K562 (cell line): Measurements from ENCODE around the gene EDA. TPM values are rescaled to one million over a fixed set of nuclear protein-coding genes. Genes with fewer than 3 reads are reported as not detected.

Experiments used
- ATAC-seq: fragments of 200-7000 bp; cut with Tn5 transposase; 3 replicates; pipeline ENCODE4 v1.9.1; 2020; ENCODE audit warnings: moderate library complexity
- BruUV-seq: library from RNA; stranded (reverse); fragments of 400-500 nt; replicated peaks from 2 replicates; lab custom pipeline; 2021; lab: Mats Ljungman, UMichigan
- CTCF ChIA-PET: fragments of 300-600 bp; formaldehyde crosslinking; extraction: SDS; loops from one replicate; lab custom pipeline; 2021; ENCODE audit warnings: low intra/inter-chr PET ratio; lab: Yijun Ruan, JAX
- POLR2A ChIA-PET: fragments of 300-600, 350-650 bp; sonication (Branson Sonifier 250); formaldehyde crosslinking; extraction: SDS; loops from one replicate; lab custom pipeline; 2021; ENCODE audit warnings: antibody characterized with exemption, inconsistent platforms; lab: Yijun Ruan, JAX
- DNase-seq, 4 experiments: peaks; one replicate each; pipeline versions ENCODE4 v3.0.0 to v3.0.0-alpha.2; 2011 to 2018; ENCODE audit warnings: low spot score in 3 of 4, mixed read lengths in 3 of 4; ENCODE audit errors: extremely low read depth in 1 of 4
- FAIRE-seq: peaks from 2 replicates; lab custom pipeline; 2011; peaks lifted over from hg19 to GRCh38; lab: Jason Lieb, UNC
- H2AFZ ChIP-seq: 2 replicates; pipeline ENCODE4 v1.6.0; 2011; ENCODE audit warnings: low read depth, low read length, control low read depth, inconsistent platforms
- H3K27ac ChIP-seq: fragments of 200-600 bp; 3 replicates; pipeline ENCODE4 v1.8.0; 2011; ENCODE audit warnings: low read depth, mild to moderate bottlenecking, control low read depth, inconsistent platforms, low read length, moderate library complexity, mixed read lengths; ENCODE audit errors: extremely low read depth
- H3K27me3 ChIP-seq, 2 experiments: fragments of 300-600 bp in 1 of 2; 2 replicates in 1 of 2; 3 replicates in 1 of 2; pipeline versions ENCODE4 v1.6.0 to v1.8.0; 2011; ENCODE audit warnings: inconsistent platforms in 2 of 2, low read length in 2 of 2, mild to moderate bottlenecking in 1 of 2, mixed read lengths in 1 of 2, moderate library complexity in 1 of 2; ENCODE audit not compliant: control insufficient read depth in 2 of 2, insufficient read depth in 2 of 2
- H3K36me3 ChIP-seq: fragments of 300-600 bp; 3 replicates; pipeline ENCODE4 v1.8.0; 2011; ENCODE audit warnings: mild to moderate bottlenecking, low read length, inconsistent platforms; ENCODE audit not compliant: control insufficient read depth, insufficient read depth
- H3K4me1 ChIP-seq, 2 experiments: fragments of 200-600 bp in 1 of 2; replicated peaks in 1 of 2; 2 replicates in 1 of 2; 3 replicates in 1 of 2; pipeline versions ENCODE4 v1.5.1 to v1.8.0; 2011; ENCODE audit warnings: inconsistent platforms in 2 of 2, low read length in 2 of 2, mild to moderate bottlenecking in 1 of 2, mixed read lengths in 1 of 2, moderate library complexity in 1 of 2; ENCODE audit not compliant: control insufficient read depth in 2 of 2, insufficient read depth in 2 of 2
- H3K4me2 ChIP-seq: 2 replicates; pipeline ENCODE4 v1.6.1; 2011; ENCODE audit warnings: low read length, control low read depth, inconsistent platforms, mixed read lengths; ENCODE audit not compliant: insufficient read depth
- H3K4me3 ChIP-seq: fragments of 200-600 bp; sonication (generic), shearing (Covaris generic); 2 replicates; pipeline ENCODE4 v1.5.1; 2016; ENCODE audit warnings: control low read depth, inconsistent platforms
- H3K79me2 ChIP-seq: fragments of 200-600 bp; 3 replicates; pipeline ENCODE4 v1.8.0; 2011; ENCODE audit warnings: low read length, inconsistent platforms; ENCODE audit not compliant: control insufficient read depth, insufficient read depth
- H3K9ac ChIP-seq, 2 experiments: 2 replicates each; pipeline versions ENCODE4 v1.6.0 to v1.6.1; 2011; ENCODE audit warnings: low read depth in 2 of 2, low read length in 2 of 2, control low read depth in 1 of 2, inconsistent platforms in 1 of 2, mild to moderate bottlenecking in 1 of 2, mixed read lengths in 1 of 2; ENCODE audit not compliant: insufficient read depth in 1 of 2
- H3K9me1 ChIP-seq: one replicate; pipeline ENCODE4 v1.6.0; 2011; ENCODE audit warnings: inconsistent platforms, mild to moderate bottlenecking, low read length, moderate library complexity; ENCODE audit not compliant: control insufficient read depth, insufficient read depth
- H3K9me3 ChIP-seq: replicated peaks from 2 replicates; pipeline ENCODE4 v1.5.1; 2011; ENCODE audit warnings: low read depth, low read length, inconsistent platforms; ENCODE audit not compliant: control insufficient read depth, insufficient read depth
- H4K20me1 ChIP-seq: replicated peaks from 2 replicates; pipeline ENCODE4 v1.6.1; 2011; ENCODE audit warnings: low read length, inconsistent platforms, mixed read lengths; ENCODE audit not compliant: control insufficient read depth, insufficient read depth
- DMBX1 ChIP-seq: fragments of 250-450 bp; sonication (Bioruptor Pico); IDR thresholded peaks from 2 replicates; pipeline ENCODE4 v1.8.0; 2022; ENCODE audit warnings: inconsistent platforms, mild to moderate bottlenecking, moderate library complexity, borderline replicate concordance
- EP300 ChIP-seq: IDR thresholded peaks from 2 replicates; pipeline ENCODE4 v1.6.1; 2012; ENCODE audit warnings: low read length, improper control_type of control experiment
- FIP1L1 ChIP-seq: fragments of 200-400 bp; formaldehyde crosslinking; IDR thresholded peaks from 2 replicates; pipeline ENCODE4 v1.6.1; 2018; ENCODE audit warnings: mild to moderate bottlenecking, low read depth, low read length; ENCODE audit not compliant: poor library complexity, severe bottlenecking
- GATA2 ChIP-seq: sonication (generic); formaldehyde crosslinking; IDR thresholded peaks from 2 replicates; pipeline ENCODE4 v1.4.0; 2020; ENCODE audit warnings: mild to moderate bottlenecking, missing genetic modification reagents
- KAT2B ChIP-seq: IDR thresholded peaks from one replicate; pipeline ENCODE4 v1.6.1; 2012; ENCODE audit warnings: low read depth, mild to moderate bottlenecking, control low read depth, inconsistent platforms, low read length, moderate library complexity
- RBM15 ChIP-seq: fragments of 200-400 bp; formaldehyde crosslinking; IDR thresholded peaks from 2 replicates; pipeline ENCODE4 v1.6.1; 2018; ENCODE audit warnings: mild to moderate bottlenecking, low read length, moderate library complexity; ENCODE audit not compliant: insufficient read depth
- RBM17 ChIP-seq: fragments of 200-400 bp; formaldehyde crosslinking; IDR thresholded peaks from 2 replicates; pipeline ENCODE4 v1.6.1; 2017; ENCODE audit warnings: low read depth, mild to moderate bottlenecking, low read length, borderline replicate concordance
- TCF7L2 ChIP-seq: fragments of 150-350 bp; IDR thresholded peaks from 2 replicates; pipeline ENCODE4 v1.6.1; 2016; ENCODE audit warnings: low read depth, mild to moderate bottlenecking, low read length, moderate library complexity
- ZBTB7A ChIP-seq: IDR thresholded peaks from 2 replicates; pipeline ENCODE4 v1.6.1; 2011; ENCODE audit warnings: low read depth, mild to moderate bottlenecking, low read length, moderate library complexity, borderline replicate concordance; ENCODE audit not compliant: control insufficient read depth
- ZNF175 ChIP-seq: fragments of 200-800 bp; sonication (Bioruptor generic); IDR thresholded peaks from 2 replicates; pipeline ENCODE4 v1.6.1; 2016; ENCODE audit warnings: low read depth, mild to moderate bottlenecking, missing genetic modification characterization, missing compliant biosample characterization
- ZNF586 ChIP-seq: fragments of 450-650 bp; formaldehyde crosslinking; conservative IDR thresholded peaks from 2 replicates; pipeline ENCODE4 v1.4.0; 2020; ENCODE audit warnings: mild to moderate bottlenecking, moderate library complexity
- WGBS: fragments of 100-300 bp; shearing (Covaris generic); methylation state at CpG from one replicate; pipeline ENCODE4 v1.1.6; 2016; ENCODE audit warnings: low coverage, mixed read lengths; ENCODE audit not compliant: insufficient coverage; ENCODE audit errors: missing lambda C conversion rate; 5-methylcytosine and 5-hydroxymethylcytosine counted together
- in situ Hi-C: fragments of 300-500 bp; cut with MboI; formaldehyde crosslinking; loops from 4 replicates; pipeline ENCODE4 v1.15.0; 2018; ENCODE audit warnings: inconsistent platforms, mixed read lengths
- intact Hi-C: fragments of 100-400 bp; cut with micrococcal nuclease; formaldehyde crosslinking; loops from 2 replicates; pipeline ENCODE4 v1.14.2; 2022
- polyA plus RNA-seq, 8 experiments: library from polyadenylated mRNA; depleted of rRNA in 4 of 8; stranded (reverse) in 5 of 8; unstranded in 3 of 8; fragments of >200 nt; fragmentation: Nextera tagmentation in 2 of 8; fragmentation: Illumina TruSeq in 1 of 8; extraction: Ambion mirVana in 2 of 8; extraction: Trizol in 1 of 8; gene quantifications; 2 replicates each; pipeline versions ENCODE4 v1.2.1 to v1.2.3, GENCODE V29; 2011 to 2014; ENCODE audit warnings: inconsistent platforms in 1 of 8, missing spikeins in 1 of 8
- total RNA-seq, 7 experiments: library from RNA; depleted of rRNA in 6 of 7; stranded (reverse); fragments of >200 nt in 6 of 7; fragmentation: Illumina TruSeq in 2 of 7; extraction: Trizol in 2 of 7; gene quantifications; 2 replicates each; pipeline versions ENCODE4 v1.2.1 to v1.2.3, GENCODE V29; 2011 to 2021; ENCODE audit warnings: low replicate concordance in 1 of 7
- TF ChIP-seq, protein P1 (sequence below): fragments of 250-450 bp; sonication (Bioruptor Pico); IDR thresholded peaks from 2 replicates; pipeline ENCODE4 v1.8.0; 2021; ENCODE audit warnings: mild to moderate bottlenecking, moderate library complexity
- TF ChIP-seq, protein P2 (sequence below), 2 experiments: fragments of 150-350 bp in 1 of 2; IDR thresholded peaks; 2 replicates each; pipeline ENCODE4 v1.6.1; 2012 to 2016; ENCODE audit warnings: low read depth in 2 of 2, low read length in 2 of 2, mild to moderate bottlenecking in 1 of 2, moderate library complexity in 1 of 2
- TF ChIP-seq, protein P3 (sequence below): conservative IDR thresholded peaks from 2 replicates; pipeline ENCODE4 v1.6.1; 2011; ENCODE audit warnings: low read depth, mild to moderate bottlenecking, low read length; ENCODE audit not compliant: control insufficient read depth

Gene EDA
- total and polyA plus RNA-seq, 9 of the 15 experiments (the other 6 are each of a cell fraction or from before 2014, with no cell fraction given): 0.03 to 0.40 (median 0.07) TPM

DNA sequence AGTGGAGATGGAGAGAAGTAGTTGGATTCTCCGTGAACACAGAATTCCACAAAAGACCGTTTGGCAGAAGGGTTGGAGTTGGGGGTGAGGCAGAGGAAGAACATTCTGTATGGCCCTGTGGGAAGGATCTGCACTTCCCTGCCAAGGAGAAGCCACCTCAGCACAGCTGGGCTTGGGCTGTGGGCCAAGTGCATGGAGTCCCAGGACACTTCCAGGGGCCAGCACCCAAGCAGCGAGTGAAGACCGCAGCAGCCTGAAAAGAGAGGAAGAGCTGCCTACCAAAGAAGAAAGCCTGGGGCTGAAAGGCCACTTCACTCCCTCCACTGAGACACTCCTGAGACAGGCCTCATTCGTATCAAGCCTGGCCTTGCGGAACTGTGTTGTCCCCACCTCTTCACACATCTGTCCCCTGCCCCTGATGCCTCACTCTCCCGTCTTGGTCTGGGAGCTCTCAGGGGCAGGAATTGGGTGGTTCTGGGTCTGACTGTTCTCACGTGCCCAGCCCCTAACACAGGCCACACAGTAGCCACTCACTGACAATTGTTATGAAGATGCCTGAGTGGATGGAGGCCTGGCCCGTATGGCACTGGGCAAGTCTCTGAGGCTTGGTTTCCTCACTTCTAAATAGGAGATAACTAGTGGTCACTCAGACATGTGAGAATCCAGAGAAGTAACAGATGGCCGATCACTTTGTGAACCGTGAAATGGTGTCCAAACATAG lies 437.1 kb downstream of the EDA start:
- no peaks in the 10 kb centered on the region for H3K9me3 ChIP-seq
- no peaks in the 10 kb centered on the region for H3K36me3 ChIP-seq
- no peak overlapping the region for H3K4me3 ChIP-seq
- H4K20me1 ChIP-seq: no peaks in the 10 kb centered on the region; the same call in 1 of the 2 replicates
- no peak overlapping the region for H2AFZ ChIP-seq
- no peaks in the 10 kb centered on the region for H3K79me2 ChIP-seq
- no peak overlapping the region for H3K4me2 ChIP-seq
- ATAC-seq: no peak
- no peak overlapping the region for H3K9ac ChIP-seq
- intact Hi-C loops (no loop called here), in situ Hi-C loops (no loop called here)
- no peaks in the 10 kb centered on the region for H3K4me1 ChIP-seq
- H3K27ac ChIP-seq: no peak overlapping the region
- WGBS: 0% methylated on average over 8 of the region's 11 CpGs
- no peak for DNase-seq
- no peaks in the 10 kb centered on the region for H3K9me1 ChIP-seq
- no TSS peak for BruUV-seq
- no peak for FAIRE-seq
- POLR2A ChIA-PET: no interaction called here
- H3K27me3 ChIP-seq: peaks cover 0 to 18% of the 10 kb centered on the region in 2 experiments; a peak in 3 of 5 replicates
- CTCF ChIA-PET: no interaction called here
- no peak for TF ChIP-seq ZNF586 (CRISPR knock-in tag)
- no peak for TF ChIP-seq DMBX1
- no peak for TF ChIP-seq RBM17
- TF ChIP-seq ZNF175 (CRISPR knock-in tag): no peak
- TF ChIP-seq, protein P1, sequence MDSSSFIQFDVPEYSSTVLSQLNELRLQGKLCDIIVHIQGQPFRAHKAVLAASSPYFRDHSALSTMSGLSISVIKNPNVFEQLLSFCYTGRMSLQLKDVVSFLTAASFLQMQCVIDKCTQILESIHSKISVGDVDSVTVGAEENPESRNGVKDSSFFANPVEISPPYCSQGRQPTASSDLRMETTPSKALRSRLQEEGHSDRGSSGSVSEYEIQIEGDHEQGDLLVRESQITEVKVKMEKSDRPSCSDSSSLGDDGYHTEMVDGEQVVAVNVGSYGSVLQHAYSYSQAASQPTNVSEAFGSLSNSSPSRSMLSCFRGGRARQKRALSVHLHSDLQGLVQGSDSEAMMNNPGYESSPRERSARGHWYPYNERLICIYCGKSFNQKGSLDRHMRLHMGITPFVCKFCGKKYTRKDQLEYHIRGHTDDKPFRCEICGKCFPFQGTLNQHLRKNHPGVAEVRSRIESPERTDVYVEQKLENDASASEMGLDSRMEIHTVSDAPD: no peak
- TF ChIP-seq FIP1L1: no peak
- TF ChIP-seq, protein P2, sequence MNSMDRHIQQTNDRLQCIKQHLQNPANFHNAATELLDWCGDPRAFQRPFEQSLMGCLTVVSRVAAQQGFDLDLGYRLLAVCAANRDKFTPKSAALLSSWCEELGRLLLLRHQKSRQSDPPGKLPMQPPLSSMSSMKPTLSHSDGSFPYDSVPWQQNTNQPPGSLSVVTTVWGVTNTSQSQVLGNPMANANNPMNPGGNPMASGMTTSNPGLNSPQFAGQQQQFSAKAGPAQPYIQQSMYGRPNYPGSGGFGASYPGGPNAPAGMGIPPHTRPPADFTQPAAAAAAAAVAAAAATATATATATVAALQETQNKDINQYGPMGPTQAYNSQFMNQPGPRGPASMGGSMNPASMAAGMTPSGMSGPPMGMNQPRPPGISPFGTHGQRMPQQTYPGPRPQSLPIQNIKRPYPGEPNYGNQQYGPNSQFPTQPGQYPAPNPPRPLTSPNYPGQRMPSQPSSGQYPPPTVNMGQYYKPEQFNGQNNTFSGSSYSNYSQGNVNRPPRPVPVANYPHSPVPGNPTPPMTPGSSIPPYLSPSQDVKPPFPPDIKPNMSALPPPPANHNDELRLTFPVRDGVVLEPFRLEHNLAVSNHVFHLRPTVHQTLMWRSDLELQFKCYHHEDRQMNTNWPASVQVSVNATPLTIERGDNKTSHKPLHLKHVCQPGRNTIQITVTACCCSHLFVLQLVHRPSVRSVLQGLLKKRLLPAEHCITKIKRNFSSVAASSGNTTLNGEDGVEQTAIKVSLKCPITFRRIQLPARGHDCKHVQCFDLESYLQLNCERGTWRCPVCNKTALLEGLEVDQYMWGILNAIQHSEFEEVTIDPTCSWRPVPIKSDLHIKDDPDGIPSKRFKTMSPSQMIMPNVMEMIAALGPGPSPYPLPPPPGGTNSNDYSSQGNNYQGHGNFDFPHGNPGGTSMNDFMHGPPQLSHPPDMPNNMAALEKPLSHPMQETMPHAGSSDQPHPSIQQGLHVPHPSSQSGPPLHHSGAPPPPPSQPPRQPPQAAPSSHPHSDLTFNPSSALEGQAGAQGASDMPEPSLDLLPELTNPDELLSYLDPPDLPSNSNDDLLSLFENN (IDR thresholded peaks at IDR 0.05; ENCODE audit: low read depth in 2 of 2, low read length in 2 of 2): no peak
- TF ChIP-seq ZBTB7A: no peak
- TF ChIP-seq EP300: no peak
- TF ChIP-seq, protein P3, sequence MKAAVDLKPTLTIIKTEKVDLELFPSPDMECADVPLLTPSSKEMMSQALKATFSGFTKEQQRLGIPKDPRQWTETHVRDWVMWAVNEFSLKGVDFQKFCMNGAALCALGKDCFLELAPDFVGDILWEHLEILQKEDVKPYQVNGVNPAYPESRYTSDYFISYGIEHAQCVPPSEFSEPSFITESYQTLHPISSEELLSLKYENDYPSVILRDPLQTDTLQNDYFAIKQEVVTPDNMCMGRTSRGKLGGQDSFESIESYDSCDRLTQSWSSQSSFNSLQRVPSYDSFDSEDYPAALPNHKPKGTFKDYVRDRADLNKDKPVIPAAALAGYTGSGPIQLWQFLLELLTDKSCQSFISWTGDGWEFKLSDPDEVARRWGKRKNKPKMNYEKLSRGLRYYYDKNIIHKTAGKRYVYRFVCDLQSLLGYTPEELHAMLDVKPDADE: no peak
- TF ChIP-seq TCF7L2: no peak
- TF ChIP-seq RBM15: no peak
- TF ChIP-seq GATA2: no peak
- no peak for TF ChIP-seq KAT2B
